Small intestine (tissue), 7 donors: ENCODE data around the gene CDC42BPB. TPM values are rescaled to one million over a fixed set of nuclear protein-coding genes. Genes with fewer than 3 reads are reported as not detected.

ENCODE experiments used
- DNase-seq, 2 donors: peaks; one replicate each; pipeline versions ENCODE4 v3.0.0 to v3.0.0-alpha.2; 2013
- FAIRE-seq: peaks from 2 replicates; lab custom pipeline; 2012; peaks lifted over from hg19 to GRCh38; lab: Jason Lieb, UNC
- H3K27ac ChIP-seq, 3 donors: one replicate each; pipeline ENCODE4 v1.5.1; 2013; ENCODE audit warnings: low read length in 2 of 3, mild to moderate bottlenecking in 2 of 3, control low read depth in 1 of 3, inconsistent platforms in 1 of 3, low read depth in 1 of 3, moderate library complexity in 1 of 3
- H3K27me3 ChIP-seq, 3 donors: one replicate each; pipeline ENCODE4 v1.6.1; 2013; ENCODE audit warnings: low read length in 3 of 3, inconsistent platforms in 1 of 3; ENCODE audit not compliant: control insufficient read depth in 3 of 3, insufficient read depth in 3 of 3
- H3K36me3 ChIP-seq, 3 donors: one replicate each; pipeline ENCODE4 v1.6.1; 2013; ENCODE audit warnings: low read length in 3 of 3, inconsistent platforms in 1 of 3, low read depth in 1 of 3, mild to moderate bottlenecking in 1 of 3, moderate library complexity in 1 of 3; ENCODE audit not compliant: control insufficient read depth in 3 of 3, insufficient read depth in 2 of 3
- H3K4me1 ChIP-seq, 3 donors: one replicate each; pipeline ENCODE4 v1.6.1; 2013; ENCODE audit warnings: low read length in 2 of 3, inconsistent platforms in 1 of 3, low read depth in 1 of 3, mild to moderate bottlenecking in 1 of 3, moderate library complexity in 1 of 3; ENCODE audit not compliant: control insufficient read depth in 3 of 3, insufficient read depth in 2 of 3
- H3K4me3 ChIP-seq, 3 donors: one replicate each; pipeline ENCODE4 v1.5.1; 2013; ENCODE audit warnings: low read length in 3 of 3, control low read depth in 1 of 3, inconsistent platforms in 1 of 3, low read depth in 1 of 3, mild to moderate bottlenecking in 1 of 3, moderate library complexity in 1 of 3
- H3K9me3 ChIP-seq, 2 donors: one replicate each; pipeline ENCODE4 v1.6.1; 2013; ENCODE audit warnings: low read depth in 1 of 2, low read length in 1 of 2; ENCODE audit not compliant: control insufficient read depth in 2 of 2, insufficient read depth in 1 of 2
- WGBS, 3 donors: extraction: QIAGEN DNeasy Blood & Tissue Kit; methylation state at CpG; one replicate each; pipeline ENCODE4 v1.1.7; 2013; 5-methylcytosine and 5-hydroxymethylcytosine counted together
- polyA plus RNA-seq, 4 donors: library from polyadenylated mRNA; stranded (reverse) in 3 of 4; unstranded in 1 of 4; fragments of 200-250 nt in 3 of 4; fragments of 120-200 nt in 1 of 4; gene quantifications; one replicate each; pipeline versions ENCODE4 v1.2.1 to v1.2.3, GENCODE V29; 2013
- donor health status: healthy with polysubstance abuse.
- donor health status: control.
- donor health status: control.
- donor health status: Bipolar disorder and iron deficiency.
- donor health status: healthy.

The CDC42BPB gene
- polyA plus RNA-seq, 4 donors, result 29.2 to 69.4 (median 39.5) TPM

DNA sequence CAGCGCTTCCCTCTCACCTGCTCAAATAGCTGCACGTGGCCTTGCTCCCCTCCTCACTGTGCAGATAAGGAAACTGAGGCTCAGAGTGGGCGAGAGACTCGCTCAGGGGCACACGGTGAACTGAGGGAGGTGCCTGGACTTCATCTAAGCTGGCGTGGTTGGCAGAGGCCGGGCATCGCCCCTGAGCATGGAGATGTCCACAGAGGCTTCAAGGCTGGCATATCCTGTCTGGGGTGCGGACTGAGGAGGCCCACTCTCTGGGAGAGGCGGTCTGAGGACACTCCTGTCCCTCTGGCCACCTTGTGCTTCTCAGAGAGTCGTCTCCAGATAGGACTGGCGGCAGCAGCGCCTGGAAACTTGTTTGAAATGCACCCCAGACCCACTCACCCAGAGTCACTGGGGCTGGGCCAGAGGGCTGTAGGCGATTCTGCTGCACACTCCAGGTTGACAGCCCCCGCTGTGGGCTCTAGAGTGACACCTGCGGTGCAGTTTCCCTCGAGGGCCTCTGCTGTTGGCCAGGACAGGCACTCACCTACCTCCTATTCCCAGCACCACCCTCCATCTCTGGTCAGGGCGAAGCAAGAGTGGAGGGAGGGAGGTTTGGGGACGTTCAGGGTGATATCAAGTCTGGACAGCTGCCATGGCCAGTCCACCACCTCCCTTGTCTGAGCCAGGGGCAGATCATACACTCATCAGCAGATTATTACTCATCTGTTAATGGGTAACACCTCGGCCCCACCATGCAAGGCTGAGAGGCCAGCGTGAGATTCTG, 15.4 kb upstream of the CDC42BPB start:
- DNase-seq (peak; percentile 57 to 66), FAIRE-seq (no peak)
- WGBS, 3 donors, result 57 to 72% (median 65%) methylated on average over 21 of the region's 21 CpGs
- peaks cover 0 to 39% (median 0%) of the 10 kb centered on the region in 3 donors for H3K4me1 ChIP-seq
- no peaks in the 10 kb centered on the region for H3K36me3 ChIP-seq
- no peaks in the 10 kb centered on the region for H3K27me3 ChIP-seq
- peaks cover 0 to 1% of the 10 kb centered on the region in 2 donors for H3K9me3 ChIP-seq
- H3K4me3 ChIP-seq, result no peak overlapping the region
- no peak overlapping the region for H3K27ac ChIP-seq

- H3K36me3 ChIP-seq, result no peaks in the 10 kb centered on the region
- no peak for FAIRE-seq
- no peak overlapping the region for H3K4me3 ChIP-seq
- no peaks in the 10 kb centered on the region for H3K9me3 ChIP-seq
- peak overlapping the region in 1 of 3 donors; percentile 34 for H3K27ac ChIP-seq
- no peak for DNase-seq
- WGBS, 3 donors, result 73 to 83% (median 81%) methylated on average over 31 to 32 of the region's 32 CpGs
- no peaks in the 10 kb centered on the region for H3K27me3 ChIP-seq
- H3K4me1 ChIP-seq, result peaks cover 0 to 47% (median 0%) of the 10 kb centered on the region in 3 donors
These were observed 14.3 kb upstream of the CDC42BPB start for GRCh38 chr14:103071544-103072251.

DNA sequence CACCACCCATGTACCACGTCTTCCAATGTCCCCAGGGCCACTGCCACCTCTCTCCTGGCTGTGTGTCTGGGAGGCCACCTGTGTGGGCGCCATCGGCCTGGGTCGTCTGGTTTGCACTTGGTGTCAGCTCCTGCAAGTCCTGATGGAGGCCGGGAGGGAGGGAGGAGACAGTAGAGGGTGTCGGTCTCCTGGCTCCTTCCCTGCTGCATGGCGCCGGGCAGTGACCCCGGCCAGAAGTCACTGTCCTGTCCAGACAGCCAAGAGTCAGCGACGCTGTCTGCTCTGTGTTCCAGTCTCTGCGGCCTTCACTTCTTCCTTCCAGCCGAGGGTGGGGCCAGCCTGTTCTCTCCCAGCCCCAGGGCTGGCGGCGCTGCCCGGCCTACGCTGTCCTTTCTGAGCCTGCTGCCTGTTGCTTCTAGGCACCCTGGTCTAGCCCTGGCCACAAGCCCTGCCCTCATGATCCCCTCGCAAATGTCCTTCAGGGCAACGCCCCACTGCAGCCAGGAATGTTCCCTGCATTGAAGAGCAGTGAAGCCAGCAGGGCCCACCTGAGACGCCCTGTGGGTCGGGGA, 13.7 kb upstream of the CDC42BPB start:
- no peak for FAIRE-seq
- no peak for DNase-seq
- WGBS, 3 donors, result 80 to 84% (median 82%) methylated on average over 19 to 21 of the region's 21 CpGs

DNA sequence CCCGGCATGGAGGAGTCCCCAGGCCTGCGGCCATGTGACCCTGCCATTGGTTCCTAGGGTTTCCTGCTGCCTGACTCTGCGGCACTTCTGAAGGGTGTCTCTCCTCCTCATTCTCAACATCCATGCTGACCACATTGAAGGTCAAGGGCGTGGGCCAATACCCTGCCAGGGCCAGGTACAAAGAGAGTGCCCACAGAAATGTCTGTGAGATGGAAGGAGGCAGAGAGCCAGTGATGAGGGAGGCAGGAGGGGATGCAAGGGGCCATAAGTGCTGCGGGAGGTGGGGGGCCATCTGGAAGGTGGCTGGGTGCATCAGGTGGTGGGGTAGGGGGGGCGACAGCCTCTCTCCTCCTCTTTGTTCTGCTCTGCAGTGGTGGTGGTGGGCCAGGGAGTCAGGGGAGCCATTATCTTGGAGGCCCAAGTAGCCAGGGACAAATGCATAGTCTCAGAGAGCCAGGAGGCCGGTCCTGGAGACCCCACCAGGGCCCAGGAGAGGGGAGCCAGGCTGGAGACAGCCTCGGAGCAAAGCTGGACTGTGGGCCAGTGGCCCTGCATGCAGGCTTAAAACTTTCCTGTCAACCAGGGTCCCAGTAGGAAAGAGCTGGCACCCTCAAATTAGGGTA, 13.0 kb upstream of the CDC42BPB start:
- FAIRE-seq, result no peak
- WGBS, 3 donors, result 82 to 89% (median 86%) methylated on average over 7 to 8 of the region's 8 CpGs
- H3K27ac ChIP-seq, result no peak overlapping the region
- H3K4me1 ChIP-seq, result peaks cover 0 to 48% (median 0%) of the 10 kb centered on the region in 3 donors
- no peak overlapping the region for H3K4me3 ChIP-seq
- H3K27me3 ChIP-seq, result no peaks in the 10 kb centered on the region
- DNase-seq, result no peak
- H3K9me3 ChIP-seq, result no peaks in the 10 kb centered on the region
- no peaks in the 10 kb centered on the region for H3K36me3 ChIP-seq

More for the DNA sequence above, 13.7 kb upstream of the CDC42BPB start:
- no peaks in the 10 kb centered on the region for H3K27me3 ChIP-seq
- H3K4me1 ChIP-seq, result peaks cover 0 to 49% (median 0%) of the 10 kb centered on the region in 3 donors
- H3K9me3 ChIP-seq, result no peaks in the 10 kb centered on the region
- no peak overlapping the region for H3K4me3 ChIP-seq
- H3K36me3 ChIP-seq, result no peaks in the 10 kb centered on the region
- H3K27ac ChIP-seq, result peak overlapping the region in 1 of 3 donors; percentile 34

- Histone ChIP-seq H3K27me3 (no peaks in the 10 kb centered on the region), H3K27ac (peak overlapping the region in 2 of 3 donors; percentile 58 to 74), H3K4me1 (peaks cover 0 to 35% (median 0%) of the 10 kb centered on the region in 3 donors), H3K36me3 (no peaks in the 10 kb centered on the region), H3K4me3 (no peak overlapping the region), H3K9me3 (no peaks in the 10 kb centered on the region)
- DNase-seq, result peak; percentile 31 to 74
- WGBS, 3 donors, result 17 to 65% (median 40%) methylated on average over 19 to 22 of the region's 22 CpGs
- no peak for FAIRE-seq
These were observed 11.2 kb upstream of the CDC42BPB start for GRCh38 chr14:103068351-103069073.

DNA sequence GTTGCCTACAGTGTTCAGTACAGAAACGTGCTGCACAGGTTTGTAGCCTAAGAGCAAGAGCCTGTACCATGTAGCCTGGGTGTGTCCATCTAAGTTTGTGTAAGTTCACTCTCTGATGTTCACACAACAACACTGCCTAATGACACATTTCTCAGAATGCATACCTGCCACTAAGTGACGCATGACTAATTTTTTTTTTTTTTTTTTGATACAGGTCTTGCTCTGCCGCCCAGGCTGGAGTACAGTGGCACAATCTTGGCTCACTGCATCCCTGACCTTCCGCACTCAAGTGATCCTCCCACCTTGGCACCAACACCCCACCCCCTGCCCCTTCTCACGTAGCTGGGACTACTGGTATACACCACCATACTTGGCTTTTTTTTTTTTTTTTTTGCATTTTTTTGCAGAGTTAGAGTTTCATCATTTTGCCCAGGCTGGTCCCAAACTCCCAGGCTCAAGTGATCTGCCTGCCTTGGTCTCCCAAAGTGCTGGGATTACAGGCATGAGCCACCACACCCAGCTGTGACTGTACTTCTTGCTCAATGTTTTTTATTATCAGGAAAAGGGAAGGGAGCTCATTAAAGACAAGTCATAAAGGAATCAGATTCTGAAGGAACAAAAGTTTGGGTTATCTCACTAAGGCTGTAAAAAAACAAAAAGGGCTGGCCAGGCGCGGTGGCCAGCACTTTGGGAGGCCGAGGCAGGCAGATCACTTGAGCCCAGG, 10.0 kb upstream of the CDC42BPB start:
- Histone ChIP-seq H3K4me1 (peaks cover 0 to 24% (median 0%) of the 10 kb centered on the region in 3 donors), H3K27ac (peak overlapping the region; percentile 58 to 90 (median 60)), H3K27me3 (no peaks in the 10 kb centered on the region), H3K9me3 (no peaks in the 10 kb centered on the region), H3K36me3 (no peaks in the 10 kb centered on the region), H3K4me3 (no peak overlapping the region)
- DNase-seq, result peak; percentile 75 to 89
- 9 to 56% (median 35%) methylated on average over 8 of the region's 8 CpGs for WGBS, 3 donors
- FAIRE-seq, result no peak

GRCh38 chr14:103066399-103066798, 9.1 kb upstream of the CDC42BPB start:
- Histone ChIP-seq H3K36me3 (no peaks in the 10 kb centered on the region), H3K4me1 (peaks cover 0 to 19% (median 0%) of the 10 kb centered on the region in 3 donors), H3K4me3 (no peak overlapping the region), H3K27ac (peak overlapping the region in 1 of 3 donors; percentile 11), H3K27me3 (no peaks in the 10 kb centered on the region), H3K9me3 (no peaks in the 10 kb centered on the region)
- 70 to 78% (median 72%) methylated on average over 9 of the region's 9 CpGs for WGBS, 3 donors
- FAIRE-seq (no peak), DNase-seq (no peak)
